HG03439 (cell line): ENCODE data around the gene FAM43B.

Experiments
- ATAC-seq: cut with Tn5 transposase; IDR thresholded peaks from one replicate; pipeline ENCODE4 v1.9.1; 2021; ENCODE audit warnings: mild to moderate bottlenecking, moderate library complexity; ENCODE audit not compliant: unreplicated experiment

FAM43B gene

DNA sequence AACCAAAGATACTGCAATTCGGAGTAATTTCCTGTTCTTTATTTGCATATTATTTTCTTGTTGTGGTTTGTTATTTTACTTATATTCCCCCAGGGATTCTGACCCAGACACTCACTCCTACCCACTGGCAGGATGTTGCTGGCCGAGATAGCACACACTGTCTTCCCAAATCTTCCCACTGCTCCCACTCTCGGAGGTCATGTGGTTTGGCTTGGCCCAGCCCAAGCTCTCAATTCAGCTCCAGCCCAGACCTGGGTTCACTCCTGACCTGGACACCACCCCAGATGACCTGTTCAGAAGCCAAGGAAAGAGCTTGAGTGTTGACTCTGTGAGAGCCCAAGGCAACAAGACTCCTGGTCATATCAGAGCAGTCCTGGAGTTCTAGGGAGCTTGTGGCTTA is 1.2 kb upstream of the FAM43B start:
- ATAC-seq, result no peak

DNA sequence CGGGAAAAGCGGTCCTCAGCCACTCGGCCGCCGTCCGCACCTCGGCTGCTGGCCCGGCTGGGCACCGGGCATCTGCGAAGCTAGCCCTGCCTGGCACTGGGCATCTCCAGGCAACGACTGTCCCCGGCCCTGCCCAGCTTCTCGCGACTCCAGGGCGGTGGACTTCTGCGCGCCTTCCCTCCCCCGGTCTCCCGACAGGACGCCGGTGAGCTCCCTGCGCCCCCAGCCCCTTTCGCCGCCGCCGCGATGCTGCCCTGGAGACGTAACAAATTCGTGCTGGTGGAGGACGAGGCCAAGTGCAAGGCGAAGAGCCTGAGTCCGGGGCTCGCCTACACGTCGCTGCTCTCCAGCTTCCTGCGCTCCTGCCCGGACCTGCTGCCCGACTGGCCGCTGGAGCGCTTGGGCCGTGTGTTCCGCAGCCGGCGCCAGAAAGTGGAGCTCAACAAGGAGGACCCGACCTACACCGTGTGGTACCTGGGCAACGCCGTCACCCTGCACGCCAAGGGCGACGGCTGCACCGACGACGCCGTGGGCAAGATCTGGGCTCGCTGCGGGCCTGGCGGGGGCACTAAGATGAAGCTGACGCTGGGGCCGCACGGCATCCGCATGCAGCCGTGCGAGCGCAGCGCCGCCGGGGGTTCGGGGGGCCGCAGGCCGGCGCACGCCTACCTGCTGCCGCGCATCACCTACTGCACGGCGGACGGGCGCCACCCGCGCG is 514 bp downstream of the FAM43B start:
- ATAC-seq, result no peak

DNA sequence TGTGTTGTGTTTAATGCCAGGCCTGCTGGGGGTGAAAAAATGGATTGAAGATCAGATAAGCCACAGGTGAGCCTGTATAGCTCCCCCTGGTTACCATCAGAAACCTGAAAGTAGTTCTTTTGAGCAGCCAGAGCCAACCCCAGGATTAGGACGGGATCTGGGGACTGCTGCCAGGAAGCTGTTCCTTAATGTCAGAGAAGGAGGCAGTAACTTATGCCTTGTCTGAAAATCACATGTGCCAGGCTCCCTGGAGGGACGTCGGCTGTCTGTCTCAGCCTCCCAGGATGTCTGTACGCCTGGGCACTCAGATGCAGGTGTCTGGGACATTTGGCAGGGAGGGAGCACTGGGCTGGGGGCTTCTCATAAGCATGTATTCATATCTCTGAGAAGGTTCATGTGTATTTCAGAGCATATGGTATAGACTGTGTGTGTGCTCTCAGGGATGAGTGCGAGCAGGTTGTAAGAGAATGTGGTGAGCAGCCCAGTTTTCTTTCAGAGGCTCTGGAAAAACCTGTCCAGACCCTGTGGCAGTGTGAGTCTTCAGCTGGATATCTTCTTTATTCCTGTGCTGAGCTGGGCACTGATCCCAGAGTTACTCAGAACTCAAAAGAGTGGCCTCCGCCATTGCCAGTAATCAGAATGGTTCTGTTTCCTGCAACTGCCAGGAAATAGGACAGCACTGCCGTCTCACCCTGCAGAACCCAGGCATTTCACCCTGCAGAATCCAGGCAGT is 2.8 kb downstream of the FAM43B start:
- ATAC-seq, result no peak

DNA sequence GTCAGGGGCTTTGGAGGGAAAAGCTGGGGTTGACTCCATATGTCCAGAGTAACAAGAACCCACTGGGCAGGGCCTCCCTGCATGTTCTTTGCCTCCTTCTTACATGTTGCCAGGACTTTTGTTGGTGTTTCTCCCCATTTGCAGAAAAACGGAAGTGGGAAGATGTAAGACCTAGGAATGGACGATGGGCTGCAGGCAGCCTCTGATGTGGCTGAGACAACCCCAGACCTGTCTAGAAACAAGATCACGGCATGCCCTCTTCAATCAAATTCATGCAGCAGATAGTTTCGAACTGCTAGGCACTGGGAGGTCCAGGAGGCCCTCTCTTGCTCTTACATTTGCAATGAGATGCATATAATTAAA is 3.4 kb downstream of the FAM43B start:
- ATAC-seq, result no peak

DNA sequence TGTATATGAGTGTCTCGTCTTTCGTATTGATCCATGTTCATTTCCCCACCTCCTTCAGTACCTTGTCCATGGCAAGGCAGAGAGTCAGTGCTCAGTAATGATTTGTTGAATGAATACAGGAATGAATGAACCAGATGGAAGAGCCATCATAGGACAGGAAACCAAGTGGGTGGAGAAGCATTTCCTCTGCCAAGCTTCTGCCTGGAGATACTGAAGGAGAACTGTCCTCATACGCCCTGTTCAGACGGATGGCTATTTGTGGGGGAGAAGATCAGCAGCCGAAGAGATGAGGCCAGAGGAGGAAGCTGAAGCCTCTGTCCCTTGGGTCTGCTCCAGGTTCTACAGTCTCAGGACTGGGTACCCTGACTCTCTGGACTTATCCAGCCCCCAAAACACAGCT is 5.8 kb downstream of the FAM43B start:
- ATAC-seq, result no peak

DNA sequence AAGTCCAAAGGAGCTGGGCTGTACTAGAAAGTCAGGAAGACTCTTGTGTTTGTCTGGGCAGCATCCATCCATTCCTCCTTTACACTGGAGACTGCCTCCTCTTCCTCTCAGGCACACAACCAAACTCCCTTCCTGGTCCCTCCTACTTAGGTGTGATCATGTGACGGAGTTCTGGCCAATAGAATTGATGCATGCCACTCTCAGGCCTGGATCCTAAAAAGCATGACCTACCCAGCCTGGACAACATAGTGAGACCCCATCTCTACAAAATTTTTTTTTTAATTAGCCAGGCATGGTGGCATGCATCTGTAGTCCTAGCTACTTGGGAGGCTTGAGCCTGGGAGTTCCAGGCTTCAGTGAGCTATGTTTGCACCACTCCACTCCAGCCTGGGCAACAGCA is 8.6 kb downstream of the FAM43B start:
- ATAC-seq, result no peak

DNA sequence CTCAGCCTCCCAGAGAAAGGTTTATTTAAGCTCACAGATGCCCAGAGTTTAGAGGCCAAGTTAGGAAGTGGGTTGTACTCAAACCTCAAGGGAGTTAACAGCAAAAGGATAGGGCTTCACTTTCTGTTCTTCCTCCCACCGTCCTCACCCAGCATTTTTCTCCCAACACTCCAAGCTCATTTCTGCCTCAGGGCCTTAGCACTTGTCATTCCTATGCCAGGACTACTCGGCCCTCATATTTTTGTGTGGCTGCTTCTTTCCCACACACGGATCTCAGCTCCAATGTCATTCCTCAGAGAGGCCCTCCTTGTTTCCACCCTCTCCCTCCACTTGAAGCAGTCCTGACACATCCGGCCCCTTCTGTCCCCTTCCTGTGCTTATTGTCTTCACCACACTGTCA is 12.9 kb downstream of the FAM43B start:
- no peak for ATAC-seq

DNA sequence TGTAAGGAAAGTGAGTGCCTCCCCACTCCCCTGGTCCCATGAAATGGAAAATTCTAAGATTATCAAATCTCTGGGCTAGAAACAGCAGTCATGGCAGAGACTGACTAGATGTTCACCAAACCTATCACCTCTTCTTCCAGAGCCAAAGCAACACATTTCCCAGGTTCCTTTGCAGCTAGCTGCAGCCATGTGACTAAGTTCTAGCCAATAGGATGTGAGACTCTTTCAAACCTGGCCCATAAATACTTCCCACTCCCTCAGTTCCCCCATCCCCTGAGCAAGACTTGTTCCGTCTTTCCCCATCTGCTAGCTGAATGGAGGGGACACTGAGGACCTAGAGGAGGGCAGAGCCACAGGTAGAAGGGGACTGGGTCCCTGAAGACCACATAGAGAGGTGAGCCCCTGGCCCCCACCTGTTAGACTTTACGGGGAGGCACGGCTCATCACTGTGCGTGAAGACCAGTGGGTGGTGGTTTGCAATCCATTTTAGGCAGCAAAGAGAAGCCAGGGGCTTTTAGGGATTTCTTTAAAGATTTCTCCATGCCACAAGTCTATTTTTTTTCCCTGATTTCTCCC is 17.2 kb downstream of the FAM43B start:
- ATAC-seq, result no peak

DNA sequence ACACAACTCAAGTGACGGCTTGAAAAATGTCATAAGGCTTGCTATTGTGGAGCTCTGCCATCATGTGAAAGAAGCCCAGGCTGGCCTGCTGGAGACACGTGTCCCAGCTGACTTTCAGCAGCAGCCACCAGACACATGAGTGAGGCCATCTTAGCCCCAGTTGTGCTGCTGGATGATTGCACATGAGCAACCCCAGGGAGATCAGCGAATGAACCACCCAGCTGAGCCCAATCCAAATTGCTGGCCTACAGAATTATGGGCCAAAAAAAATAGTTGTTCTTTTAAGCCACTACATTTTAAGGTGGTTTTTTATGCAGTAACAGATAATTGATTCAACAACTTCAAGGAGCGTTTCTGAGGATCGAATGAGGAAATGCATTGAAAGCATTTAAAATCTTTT is 19.1 kb downstream of the FAM43B start:
- ATAC-seq, result no peak

DNA sequence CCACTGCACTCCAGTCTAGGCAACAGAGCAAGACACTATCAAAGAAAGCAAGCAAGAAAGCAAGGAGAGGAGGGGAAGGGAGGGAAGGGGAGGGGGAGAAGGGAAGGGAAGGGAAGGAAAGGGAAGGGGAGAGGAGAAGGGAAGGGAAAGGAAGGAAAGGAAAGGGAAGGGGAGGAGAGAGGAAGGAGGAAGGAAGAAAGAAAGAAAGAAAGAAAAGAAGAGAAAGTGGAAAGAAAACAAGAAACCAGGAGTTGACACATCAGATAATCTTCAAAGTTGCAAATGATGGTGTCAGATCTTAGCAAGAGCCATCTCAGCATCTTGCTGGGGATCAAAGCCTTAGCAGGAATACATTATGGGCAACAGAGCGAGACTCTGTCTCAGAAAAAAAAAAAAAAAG is 21.6 kb downstream of the FAM43B start:
- no peak for ATAC-seq

DNA sequence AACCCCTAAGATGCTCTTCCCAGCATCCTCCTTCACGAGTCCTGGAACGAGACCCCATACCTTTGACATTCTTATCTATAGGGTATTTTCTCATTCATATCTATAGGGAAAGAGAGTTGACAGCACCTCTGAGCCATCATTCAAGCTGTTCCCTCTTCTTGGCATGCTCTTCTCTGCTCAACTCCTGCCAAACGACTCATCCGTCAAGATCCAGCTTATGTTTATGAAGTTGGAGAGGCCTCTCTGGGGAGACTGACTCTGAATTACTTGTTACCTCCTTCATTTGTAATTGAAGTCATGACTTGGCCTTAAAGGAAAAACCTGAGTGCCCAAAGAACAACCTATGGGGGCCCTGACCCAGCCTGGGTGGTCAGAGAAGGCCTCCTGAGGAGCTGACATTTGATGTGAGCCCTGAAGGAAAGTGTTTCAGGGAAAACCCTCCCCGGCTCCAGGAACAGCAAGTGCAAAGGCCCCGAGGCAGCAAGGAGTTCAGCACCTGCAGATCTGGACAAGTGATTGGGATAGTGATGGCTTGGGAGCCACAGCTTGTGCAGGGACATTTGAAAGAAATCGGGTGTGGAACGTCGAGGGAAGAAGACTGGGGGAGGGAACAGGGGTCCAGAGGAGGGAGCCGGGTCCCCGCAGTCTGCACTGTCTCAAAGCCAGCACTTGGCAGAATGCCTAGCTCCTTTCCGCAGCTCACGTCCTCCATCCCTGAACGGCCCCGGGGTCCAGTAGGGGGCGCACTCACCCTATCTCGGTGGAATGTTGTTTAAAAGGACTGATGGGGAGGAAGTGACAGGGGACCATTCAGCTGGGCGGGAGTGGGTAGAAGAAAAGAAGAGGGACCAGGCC is 22.5 kb downstream of the FAM43B start:
- no peak for ATAC-seq

DNA sequence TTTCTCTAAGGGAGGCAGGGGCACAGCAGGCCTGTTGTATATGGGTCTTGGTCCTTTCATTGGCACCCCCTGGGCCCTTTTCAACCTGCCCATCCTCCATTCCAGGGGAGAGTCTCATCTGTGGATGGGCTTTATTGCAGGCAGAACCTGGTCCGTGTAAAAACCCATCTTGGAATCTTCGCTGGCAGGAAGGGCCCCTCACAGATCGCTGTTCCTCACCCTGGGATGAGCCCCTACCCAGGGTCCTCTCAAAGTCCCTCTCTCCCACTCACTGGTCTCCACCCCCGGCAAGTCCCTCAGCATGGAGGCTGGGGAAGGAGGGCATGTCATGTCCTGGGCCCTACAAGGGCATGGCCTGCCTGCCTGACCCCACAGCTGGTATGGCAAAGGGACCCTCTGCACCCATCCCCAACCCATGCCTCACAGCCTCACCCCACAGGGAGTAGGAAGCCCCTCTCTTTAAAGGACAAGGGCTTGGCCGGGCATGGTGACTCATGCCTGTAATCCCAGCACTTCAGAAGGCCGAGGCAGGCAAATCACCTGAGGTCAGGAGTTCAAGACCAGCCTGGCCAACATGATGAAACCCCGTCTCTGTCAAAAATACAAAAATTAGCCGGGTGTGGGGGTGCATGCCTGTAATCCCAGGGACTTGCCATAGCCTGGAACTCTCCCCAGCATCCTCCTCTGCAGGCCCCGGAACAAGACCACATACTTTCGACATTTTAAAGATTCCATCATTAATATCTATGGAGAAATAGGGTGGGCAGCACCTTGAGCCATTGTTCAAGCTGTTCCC is 23.4 kb downstream of the FAM43B start:
- no peak for ATAC-seq

DNA sequence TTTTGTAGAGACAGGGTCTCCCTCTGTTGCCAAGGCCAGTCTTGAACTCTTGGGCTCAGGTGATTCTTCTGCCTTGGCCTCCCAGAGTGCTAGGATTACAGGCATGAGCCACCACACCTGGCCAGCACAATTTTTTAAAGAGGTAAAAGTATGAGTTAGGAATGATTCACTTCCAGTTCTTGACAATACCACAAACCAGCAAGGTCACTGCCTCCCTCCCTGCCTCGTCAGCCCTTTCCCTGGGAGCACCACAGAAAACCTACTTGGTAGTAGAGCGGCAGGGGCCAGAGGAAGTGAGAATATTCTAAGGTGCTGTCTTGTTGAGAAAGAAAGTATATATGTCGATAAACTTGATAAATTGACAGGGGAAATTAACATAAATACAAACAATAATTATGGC is 25.7 kb downstream of the FAM43B start:
- no peak for ATAC-seq

DNA sequence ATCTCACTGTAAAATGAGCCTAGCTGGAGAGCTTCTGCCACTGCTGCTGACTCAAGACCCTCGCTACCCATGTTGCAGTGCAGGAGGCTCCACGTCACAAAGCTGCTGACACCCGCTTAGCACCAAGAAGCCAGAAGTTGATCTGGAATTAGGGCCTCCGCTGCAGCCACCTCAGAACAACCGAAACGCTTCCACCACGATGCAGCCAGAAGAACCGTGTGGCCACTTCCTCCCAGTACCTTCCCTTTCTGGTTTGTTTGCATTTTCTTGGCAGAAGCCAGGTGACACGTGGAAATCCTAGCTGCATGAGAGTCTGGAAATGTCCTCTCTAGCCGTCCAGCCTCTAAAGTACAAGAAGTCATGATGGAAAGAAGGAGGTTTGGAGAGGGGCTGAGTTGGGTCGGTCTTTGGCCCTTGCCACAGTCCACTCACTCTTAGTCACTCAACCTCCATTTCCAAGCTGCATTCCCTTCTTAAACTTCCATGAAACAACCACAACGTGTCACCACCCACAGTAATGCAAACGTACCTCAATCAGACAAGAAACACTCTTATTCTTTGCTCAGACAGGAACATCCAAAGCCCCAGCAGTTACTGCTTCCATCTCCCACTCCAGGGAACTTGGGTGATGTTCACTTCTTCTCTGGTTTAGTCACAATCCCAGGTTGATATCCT is 26.5 kb downstream of the FAM43B start:
- ATAC-seq, result no peak

DNA sequence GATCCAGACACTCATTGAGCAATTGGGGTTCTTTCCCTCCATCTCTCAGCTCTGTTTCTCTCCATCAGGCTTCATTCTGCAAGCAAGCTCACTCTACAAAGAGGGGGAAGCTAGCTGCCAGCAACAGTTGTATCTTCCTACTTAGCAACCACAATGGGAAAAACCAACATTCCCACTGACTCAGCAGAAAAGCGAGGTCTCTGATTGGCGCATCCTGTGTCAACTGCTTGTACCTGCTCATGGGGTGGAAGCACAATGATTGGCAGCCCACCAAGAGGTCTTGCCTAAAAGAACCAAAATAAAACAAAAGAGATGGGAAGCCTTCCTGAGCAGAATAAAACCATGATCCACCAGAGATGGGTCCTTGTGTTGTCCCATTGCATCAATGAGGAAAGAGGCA is 32.5 kb downstream of the FAM43B start:
- no peak for ATAC-seq

DNA sequence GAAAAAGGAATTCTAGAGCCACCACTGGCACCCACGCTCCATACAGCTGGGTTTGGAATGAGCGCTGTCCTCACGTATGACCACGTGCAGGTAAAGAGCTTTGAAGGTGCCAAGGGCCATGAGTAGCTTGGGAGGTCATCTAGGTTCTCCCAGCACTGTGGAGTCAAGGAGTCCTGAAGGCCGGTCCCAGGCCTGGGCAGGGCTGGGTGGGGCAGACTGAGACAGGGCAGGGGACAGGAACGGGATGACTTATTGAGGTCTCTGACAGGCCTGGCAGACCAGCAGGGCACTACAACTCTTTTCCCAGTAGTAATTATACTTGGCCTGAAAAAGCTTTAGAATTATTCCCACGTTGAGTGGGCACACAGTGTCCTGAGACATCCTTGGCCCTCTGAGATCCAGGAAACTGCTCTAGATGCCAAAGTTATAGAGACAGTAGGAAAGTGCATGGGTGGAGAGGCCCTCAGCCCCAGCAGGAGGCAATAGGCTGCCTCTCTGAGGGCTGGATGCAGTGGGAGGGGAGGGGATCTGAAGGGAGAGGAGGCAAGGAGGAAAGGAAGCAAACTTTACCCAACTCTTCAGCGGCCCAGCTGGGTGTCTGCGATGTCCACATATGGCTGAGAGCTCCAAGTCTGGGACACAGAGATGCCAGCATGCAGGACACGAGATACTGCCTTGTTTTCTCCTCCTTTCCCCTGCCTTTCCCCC is 34.7 kb downstream of the FAM43B start:
- no peak for ATAC-seq

DNA sequence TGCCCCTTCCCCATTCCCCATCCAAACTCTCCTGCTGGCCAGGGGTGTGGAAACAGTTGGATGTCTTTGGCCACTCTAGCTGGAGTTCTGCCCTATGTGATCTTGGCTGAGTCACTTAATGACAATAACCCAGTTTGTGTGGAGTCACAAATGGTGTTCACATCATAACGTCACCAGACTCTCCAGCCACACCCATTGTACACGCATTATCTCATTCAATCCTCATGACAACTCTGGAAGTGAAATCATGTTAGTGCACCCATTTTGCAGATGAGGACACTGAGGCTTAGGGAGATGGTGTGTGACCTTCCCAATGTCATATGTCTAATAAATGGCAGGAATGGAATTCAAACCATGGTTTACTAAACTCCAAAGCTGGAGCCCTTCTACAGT is 35.3 kb downstream of the FAM43B start:
- ATAC-seq, result no peak

DNA sequence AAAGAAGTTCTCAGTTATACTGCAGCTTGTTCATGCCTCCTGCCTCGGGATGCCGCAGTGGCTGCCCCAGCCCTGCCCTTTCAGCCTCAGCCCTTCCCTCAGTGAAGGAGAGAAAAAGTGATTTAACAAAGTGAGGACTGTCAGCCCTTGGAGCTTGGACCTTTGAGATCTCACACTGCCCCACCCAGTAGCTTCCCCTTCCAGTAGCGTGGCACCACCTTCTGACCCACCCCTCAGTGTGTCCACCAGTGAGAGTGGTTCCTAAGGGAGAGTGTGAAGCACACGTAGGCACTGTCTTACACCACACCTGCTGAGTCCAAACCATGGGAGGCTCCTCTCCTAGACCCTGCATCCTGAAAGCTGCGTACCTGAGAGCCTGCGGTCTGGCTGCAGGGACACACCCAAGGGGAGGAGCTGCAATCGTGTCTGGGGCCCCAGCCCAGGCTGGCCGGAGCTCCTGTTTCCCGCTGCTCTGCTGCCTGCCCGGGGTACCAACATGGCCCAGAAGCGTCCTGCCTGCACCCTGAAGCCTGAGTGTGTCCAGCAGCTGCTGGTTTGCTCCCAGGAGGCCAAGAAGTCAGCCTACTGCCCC is 36.4 kb downstream of the FAM43B start, which contains the start of gene CDA:
TSS of gene CDA (plus strand) at position 464 of the 592 bp plus-strand sequence. CDS start at position 497, 33 bp downstream.
- ATAC-seq, result no peak
